Dermis microvascular lymphatic vessel endothelial cell (primary cell): ENCODE measurements around the gene LRGUK. TPM values are rescaled to one million over a fixed set of nuclear protein-coding genes. Genes with fewer than 3 reads are reported as not detected.

Source experiments
- DNase-seq, 2 donors: peaks; one replicate each; pipeline versions ENCODE4 v3.0.0 to v3.0.0-alpha.2; 2010; ENCODE audit warnings: low read depth in 2 of 2
- total RNA-seq: library from RNA; depleted of rRNA; stranded (reverse); fragments of >200 nt; gene quantifications from 2 replicates; pipeline ENCODE4 v1.2.1, GENCODE V29; 2014

Gene LRGUK
- total RNA-seq, 1 donor from 2014 or later, result under 0.01 TPM

- DNase-seq, result no peak
These were observed 173.8 kb downstream of the LRGUK start for GRCh38 chr7:134300988-134301387.

GRCh38 chr7:134301592-134301991 lies 174.5 kb downstream of the LRGUK start:
- no peak for DNase-seq

- no peak for DNase-seq
These were observed 175.0 kb downstream of the LRGUK start for GRCh38 chr7:134302120-134302519.

- DNase-seq, result peak in 1 of 2 donors; percentile 17
These were observed 180.2 kb downstream of the LRGUK start for GRCh38 chr7:134307320-134307719.

- no peak for DNase-seq
These were observed 181.4 kb downstream of the LRGUK start for GRCh38 chr7:134308548-134308947.

DNA sequence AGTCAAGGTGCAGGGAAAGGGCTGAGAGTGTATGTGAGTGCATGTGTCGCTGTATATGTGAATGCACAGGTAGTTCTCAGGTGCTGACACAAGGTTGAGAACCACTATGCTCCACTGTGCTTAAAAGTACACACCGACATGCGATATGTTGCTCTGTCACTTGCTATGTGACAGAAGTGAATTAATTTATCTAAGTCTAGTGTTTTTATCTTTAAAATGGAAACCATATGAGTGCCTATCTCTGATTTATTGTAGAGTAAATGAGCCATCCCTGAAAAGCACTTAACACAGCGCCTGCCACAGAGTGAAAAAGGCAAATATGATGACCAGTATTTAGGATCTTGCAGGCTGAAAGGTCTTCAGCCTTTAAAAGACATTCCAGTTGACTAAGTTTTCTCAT lies 184.7 kb downstream of the LRGUK start:
- DNase-seq, result no peak

DNA sequence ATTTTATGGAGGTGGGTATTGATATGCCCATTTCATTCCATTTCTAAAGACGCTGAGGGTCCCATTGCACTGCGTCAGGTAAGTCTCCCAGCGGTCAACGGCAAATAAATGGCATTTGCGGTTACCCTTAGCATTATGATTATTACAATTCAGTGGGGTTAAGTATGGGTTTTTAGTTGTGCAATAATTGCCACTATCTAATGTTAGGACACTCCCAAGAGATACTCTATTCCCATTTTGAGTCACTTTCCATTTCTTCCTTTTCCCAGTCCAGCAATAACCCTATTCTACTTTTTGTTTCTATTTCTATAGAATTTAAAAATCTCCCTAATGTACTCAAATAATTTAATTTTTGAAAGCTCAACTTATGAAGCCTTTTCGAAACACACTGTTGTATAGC lies 185.6 kb downstream of the LRGUK start:
- DNase-seq, result no peak

GRCh38 chr7:134313543-134313942 lies 186.4 kb downstream of the LRGUK start:
- no peak for DNase-seq

Other genes with a start within 250 kb of the LRGUK start
- gene SLC35B4, start 189.6 kb downstream of the LRGUK start, total RNA-seq, result 10.8 and 16.1 TPM in 2 replicates